Measurements from ENCODE around the gene TRIM28. TPM values are rescaled to one million over a fixed set of nuclear protein-coding genes. Genes with fewer than 3 reads are reported as not detected.

TRIM28 gene
- total and polyA plus RNA-seq, 12 donors = 161 to 302 (median 240) TPM

DNA sequence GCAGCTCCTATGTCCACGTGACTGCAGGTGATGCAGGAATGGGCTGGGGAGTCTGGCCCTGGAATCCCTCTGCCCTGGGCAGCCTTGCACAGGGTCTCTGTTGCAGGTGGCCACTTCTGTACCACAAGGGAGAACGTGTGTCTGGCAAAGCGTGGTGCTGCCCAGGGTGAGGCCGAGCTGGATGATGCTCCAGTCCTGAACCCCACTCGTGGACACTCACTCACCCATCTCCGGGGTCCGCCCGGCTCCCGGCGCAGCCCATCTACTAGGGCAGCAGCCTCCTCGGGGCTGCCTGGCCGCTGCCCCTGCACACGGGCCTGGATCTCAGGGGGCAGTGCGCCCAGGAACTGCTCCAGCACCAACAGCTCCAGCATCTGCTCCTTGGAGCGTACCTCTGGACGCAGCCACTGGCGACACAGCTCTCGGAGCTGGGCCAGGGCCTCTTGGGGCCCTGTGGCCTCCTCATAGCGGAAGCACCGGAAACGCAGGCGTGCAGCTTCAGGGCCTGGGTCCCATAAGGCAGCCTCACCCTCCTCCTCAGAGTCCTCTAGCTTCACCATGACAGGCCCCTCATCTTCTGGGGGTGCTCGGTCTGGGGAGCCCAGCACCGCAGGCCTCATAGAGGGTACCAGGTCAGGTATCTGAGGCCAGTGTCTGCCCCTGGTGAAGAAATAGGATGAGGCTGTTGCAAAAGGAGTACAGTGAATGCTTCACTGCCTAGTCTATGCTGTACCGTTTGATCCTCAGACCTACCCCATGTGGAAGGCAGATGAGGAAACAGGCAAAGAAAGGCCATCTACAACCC lies 27.1 kb downstream of the TRIM28 start:
- intact Hi-C loops (cut with DNase I) = no loop called here
- no peaks in the 10 kb centered on the region for H3K9me3 ChIP-seq (replicated peaks in 1 of 3)

DNA sequence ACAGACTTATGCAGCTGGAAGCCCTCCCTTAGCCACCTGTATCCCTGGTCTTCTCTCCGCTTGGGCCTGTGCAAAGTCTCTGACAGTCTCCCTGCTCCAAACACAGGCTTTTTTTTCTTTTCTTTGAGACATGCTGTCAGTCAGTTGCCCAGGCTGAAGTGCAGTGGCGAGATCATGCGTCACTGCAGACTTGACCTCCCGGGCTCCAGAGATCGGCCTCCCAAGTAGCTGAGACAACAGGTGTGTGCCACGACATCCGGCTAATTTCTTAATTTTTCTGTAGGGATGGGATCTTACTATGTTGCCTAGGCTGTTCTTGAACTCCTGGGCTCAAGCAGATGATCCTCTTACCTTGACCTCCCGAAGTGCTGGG lies 27.7 kb downstream of the TRIM28 start:
- H3K4me3 ChIP-seq = no peak overlapping the region
- intact Hi-C loops (cut with DNase I) = no loop called here
- H3K9me3 ChIP-seq (replicated peaks in 1 of 3) = no peaks in the 10 kb centered on the region
- 96 to 99% (median 98%) methylated on average over 8 of the region's 8 CpGs for WGBS, 4 donors
- peaks cover 0 to 33% of the 10 kb centered on the region in 2 donors for H3K36me3 ChIP-seq (replicated peaks in 1 of 2)
- H3K27me3 ChIP-seq = no peaks in the 10 kb centered on the region
- H3K4me1 ChIP-seq (replicated peaks in 1 of 2) = peaks cover 15 to 20% of the 10 kb centered on the region in 2 donors
- TF ChIP-seq, protein P1, sequence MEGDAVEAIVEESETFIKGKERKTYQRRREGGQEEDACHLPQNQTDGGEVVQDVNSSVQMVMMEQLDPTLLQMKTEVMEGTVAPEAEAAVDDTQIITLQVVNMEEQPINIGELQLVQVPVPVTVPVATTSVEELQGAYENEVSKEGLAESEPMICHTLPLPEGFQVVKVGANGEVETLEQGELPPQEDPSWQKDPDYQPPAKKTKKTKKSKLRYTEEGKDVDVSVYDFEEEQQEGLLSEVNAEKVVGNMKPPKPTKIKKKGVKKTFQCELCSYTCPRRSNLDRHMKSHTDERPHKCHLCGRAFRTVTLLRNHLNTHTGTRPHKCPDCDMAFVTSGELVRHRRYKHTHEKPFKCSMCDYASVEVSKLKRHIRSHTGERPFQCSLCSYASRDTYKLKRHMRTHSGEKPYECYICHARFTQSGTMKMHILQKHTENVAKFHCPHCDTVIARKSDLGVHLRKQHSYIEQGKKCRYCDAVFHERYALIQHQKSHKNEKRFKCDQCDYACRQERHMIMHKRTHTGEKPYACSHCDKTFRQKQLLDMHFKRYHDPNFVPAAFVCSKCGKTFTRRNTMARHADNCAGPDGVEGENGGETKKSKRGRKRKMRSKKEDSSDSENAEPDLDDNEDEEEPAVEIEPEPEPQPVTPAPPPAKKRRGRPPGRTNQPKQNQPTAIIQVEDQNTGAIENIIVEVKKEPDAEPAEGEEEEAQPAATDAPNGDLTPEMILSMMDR (IDR thresholded peaks at IDR 0.05) = no peak
- TF ChIP-seq POLR2A (IDR thresholded peaks at IDR 0.05) = no peak
- peak in 6 of 7 donors; percentile 10 to 60 (median 26) for DNase-seq
- no peak overlapping the region for H3K27ac ChIP-seq

More for the DNA sequence above, 27.1 kb downstream of the TRIM28 start:
- no peak overlapping the region for H3K4me3 ChIP-seq
- H3K27me3 ChIP-seq = no peaks in the 10 kb centered on the region
- no peak overlapping the region for H3K27ac ChIP-seq
- peak in 6 of 7 donors; percentile 13 to 61 (median 33) for DNase-seq
- peaks cover 0 to 33% of the 10 kb centered on the region in 2 donors for H3K36me3 ChIP-seq (replicated peaks in 1 of 2)
- TF ChIP-seq, protein P1 (IDR thresholded peaks at IDR 0.05) = no peak
- TF ChIP-seq POLR2A (IDR thresholded peaks at IDR 0.05) = no peak
- H3K4me1 ChIP-seq (replicated peaks in 1 of 2) = peaks cover 9 to 19% of the 10 kb centered on the region in 2 donors
- 89 to 92% (median 90%) methylated on average over 5 to 25 of the region's 25 CpGs for WGBS, 4 donors

DNA sequence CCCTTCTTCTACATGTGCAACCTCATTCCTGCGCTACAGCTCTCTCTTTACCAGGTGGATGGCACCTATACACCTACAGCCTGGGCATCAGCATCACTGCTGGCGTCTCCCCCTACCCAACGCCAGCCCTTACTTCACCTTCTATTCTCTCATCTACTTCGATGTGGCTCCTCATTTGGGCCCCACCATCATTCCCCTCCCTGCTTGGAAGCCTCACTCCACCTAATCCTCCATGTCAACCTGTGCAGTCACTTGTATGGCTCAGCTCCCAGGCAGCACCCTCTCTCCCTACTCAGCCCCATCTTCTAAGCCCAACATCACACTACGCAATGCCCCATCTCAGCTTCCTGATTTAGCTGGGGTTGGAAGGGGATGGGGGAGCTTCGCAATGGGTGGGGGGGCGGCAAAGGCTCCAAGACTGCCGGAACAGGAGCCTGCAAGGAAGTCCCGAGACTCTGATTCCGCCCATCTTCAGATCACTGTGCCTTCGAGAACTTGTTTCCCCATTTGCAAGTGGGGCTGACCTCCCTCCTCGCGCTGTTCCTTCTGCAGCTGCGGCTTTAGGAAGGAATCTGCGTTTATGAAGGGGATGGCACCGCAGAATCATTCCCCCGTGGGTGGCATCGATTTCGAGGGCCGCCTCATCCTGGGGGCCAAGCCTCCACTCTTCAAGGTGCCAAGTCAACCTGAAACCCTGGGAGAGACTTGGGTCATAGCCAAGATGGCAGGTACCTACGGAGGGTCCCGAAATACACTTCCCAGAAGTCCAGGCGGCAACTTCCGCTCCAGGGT lies 28.4 kb downstream of the TRIM28 start:
- Histone ChIP-seq H3K4me1 (replicated peaks in 1 of 2) (peaks cover 17 to 26% of the 10 kb centered on the region in 2 donors), H3K9me3 (replicated peaks in 1 of 3) (no peaks in the 10 kb centered on the region), H3K36me3 (replicated peaks in 1 of 2) (peaks cover 0 to 30% of the 10 kb centered on the region in 2 donors), H3K4me3 (peak overlapping the region in 2 of 4 donors; percentile 62 to 64), H3K27ac (peak overlapping the region in 4 of 5 donors; percentile 82 to 98 (median 94)), H3K27me3 (no peaks in the 10 kb centered on the region)
- DNase-seq = peak in 1 of 7 donors; percentile 32
- intact Hi-C loops (cut with DNase I) = no loop called here
- TF ChIP-seq, protein P1 (IDR thresholded peaks at IDR 0.05) = no peak
- TF ChIP-seq POLR2A (IDR thresholded peaks at IDR 0.05) = no peak
- WGBS, 4 donors = 36 to 69% (median 45%) methylated on average over 17 to 24 of the region's 24 CpGs

Data from adrenal gland (tissue), 12 donors.